Left kidney (tissue), 2 donors: Measurements from ENCODE around the gene ADAD1. TPM values are rescaled to one million over a fixed set of nuclear protein-coding genes. Genes with fewer than 3 reads are reported as not detected.

Experiments used
- DNase-seq: peaks from one replicate; pipeline ENCODE4 v3.0.0-alpha.2; 2013
- polyA plus RNA-seq: library from polyadenylated mRNA; unstranded; fragments of 120-200 nt; gene quantifications from one replicate; pipeline ENCODE4 v1.2.1, GENCODE V29; 2013; ENCODE audit not compliant: insufficient read length

The ADAD1 gene
- polyA plus RNA-seq, 1 donor, result not detected

GRCh38 chr4:122456231-122457116 lies 77.7 kb downstream of the ADAD1 start, which contains the start of gene IL2:
TSS of gene IL2 (minus strand) at chr4:122456725. CDS start at chr4:122456440, 285 bp downstream.
- no peak for DNase-seq

- no peak for DNase-seq
Observed at GRCh38 chr4:122458625-122459024, 79.8 kb downstream of the ADAD1 start.

DNA sequence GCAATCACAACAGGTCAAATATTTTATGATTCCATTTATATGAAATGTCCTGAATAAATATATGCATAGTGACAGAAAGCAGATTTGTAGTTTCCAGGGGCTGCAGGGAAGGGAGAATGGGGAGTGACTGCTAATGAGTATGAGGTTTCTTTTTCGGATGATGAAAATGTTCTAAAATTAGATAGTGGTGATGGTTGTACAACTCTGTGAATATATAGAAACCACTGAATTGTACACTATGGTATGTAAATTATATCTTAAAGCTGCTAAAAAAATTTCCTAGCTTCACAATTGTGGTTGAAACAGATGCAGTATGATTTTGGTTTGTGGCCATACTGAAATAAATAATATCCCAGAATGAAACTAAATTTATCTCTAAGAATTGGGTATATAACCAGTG lies 90.6 kb downstream of the ADAD1 start:
- no peak for DNase-seq

- no peak for DNase-seq
Observed at GRCh38 chr4:122475233-122475632, 96.4 kb downstream of the ADAD1 start.

DNA sequence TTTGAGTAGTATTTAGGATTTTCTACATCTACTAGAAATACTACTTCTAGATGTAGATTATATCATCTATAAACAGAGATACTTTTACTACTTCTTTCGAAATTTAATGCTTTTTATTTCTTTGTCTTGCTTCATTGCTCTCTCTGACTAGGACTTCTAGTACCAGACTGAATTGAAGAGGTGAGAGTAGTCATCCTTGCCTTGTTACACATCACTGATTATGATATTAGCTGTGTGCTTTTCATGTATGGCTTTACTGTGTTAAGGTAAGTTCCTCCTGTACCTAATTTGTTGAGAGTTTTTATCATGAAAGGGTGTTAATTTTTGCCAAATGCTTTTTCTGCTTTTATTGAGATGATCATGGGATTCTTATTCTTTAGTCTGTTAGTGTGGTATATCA lies 97.3 kb downstream of the ADAD1 start:
- no peak for DNase-seq

DNA sequence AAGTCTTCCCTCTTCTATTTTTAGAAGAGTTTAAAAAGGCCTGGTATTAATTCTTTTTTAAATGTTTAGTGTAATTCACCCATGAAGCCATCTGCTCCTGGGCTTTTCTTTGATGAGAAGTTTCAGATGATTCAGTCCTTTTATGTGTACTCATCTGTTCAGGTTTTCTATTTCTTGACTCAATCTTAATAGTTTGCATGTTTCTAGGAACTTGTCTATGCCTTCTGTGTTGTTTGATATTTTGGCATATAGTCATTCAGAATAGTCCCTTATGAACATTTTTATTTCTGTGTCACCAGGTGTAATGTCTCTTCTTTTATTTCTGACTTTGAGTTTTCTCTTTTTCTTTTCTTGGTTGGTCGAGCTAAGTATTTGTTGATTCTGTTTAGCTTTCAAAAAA lies 97.9 kb downstream of the ADAD1 start:
- no peak for DNase-seq

Other genes starting within 250 kb of the ADAD1 start
- gene BLTP1, start 226.7 kb upstream of the ADAD1 start, polyA plus RNA-seq, result 102 TPM
- not detected for gene IL2, start 77.7 kb downstream of the ADAD1 start, polyA plus RNA-seq
- gene IL21, start 242.1 kb downstream of the ADAD1 start, polyA plus RNA-seq, result not detected